OCI-LY1 (cell line): ENCODE data around the gene ZNF451.

Source experiments
- CTCF ChIP-seq: fragments of 200-600 bp; sonication (generic), shearing (Covaris generic); IDR thresholded peaks from 2 replicates; pipeline ENCODE4 v1.5.1; 2017; ENCODE audit warnings: mild to moderate bottlenecking, antibody characterized with exemption, low read length, moderate library complexity, mixed read lengths
- EZH2 ChIP-seq: fragments of 200-600 bp; sonication (generic), shearing (Covaris generic); IDR thresholded peaks from 2 replicates; pipeline ENCODE4 v1.8.0; 2017; ENCODE audit warnings: borderline replicate concordance, mixed run types, mild to moderate bottlenecking, antibody characterized with exemption, low read length, moderate library complexity, mixed read lengths

GRCh38 chr6:57069920-57070331, 20.1 kb upstream of the ZNF451 start:
- TF ChIP-seq CTCF: no peak
- no peak for TF ChIP-seq EZH2
